GM18907 (cell line): Measurements from ENCODE around the gene ZNF891.
A peak's percentile ranks its signal among the peaks of the same experiment; 100 is the strongest.

ENCODE experiments used
- ATAC-seq: cut with Tn5 transposase; IDR thresholded peaks from one replicate; pipeline ENCODE4 v1.9.1; 2021; ENCODE audit warnings: mild to moderate bottlenecking, moderate library complexity; ENCODE audit not compliant: unreplicated experiment

The ZNF891 gene

GRCh38 chr12:133130038-133130807 lies at the start of gene ZNF891, which contains the start of gene ZNF10:
Gene ZNF891, minus strand, starts transcription at chr12:133130274. Its CDS starts 8,356 bp downstream, at chr12:133121918.
Gene ZNF10, plus strand, starts transcription at chr12:133130627. Its CDS starts 13,866 bp downstream, at chr12:133144493.
- ATAC-seq: peak; percentile 96

- no peak for ATAC-seq
These were observed 44.8 kb upstream of the ZNF891 start for GRCh38 chr12:133174901-133175300.

GRCh38 chr12:133172491-133172890 lies 42.4 kb upstream of the ZNF891 start:
- no peak for ATAC-seq

GRCh38 chr12:133165776-133166175 lies 35.7 kb upstream of the ZNF891 start:
- ATAC-seq: no peak

- ATAC-seq: no peak
These were observed 26.1 kb upstream of the ZNF891 start for GRCh38 chr12:133156125-133156690.

GRCh38 chr12:133145981-133146380 lies 15.9 kb upstream of the ZNF891 start:
- no peak for ATAC-seq

- no peak for ATAC-seq
These were observed 5.7 kb upstream of the ZNF891 start for GRCh38 chr12:133135747-133136146.

- ATAC-seq: no peak
These were observed 694 bp upstream of the ZNF891 start for GRCh38 chr12:133130808-133131128.

- ATAC-seq: no peak
These were observed 571 bp downstream of the ZNF891 start for GRCh38 chr12:133129368-133130037.

GRCh38 chr12:133124674-133125073 lies 5.4 kb downstream of the ZNF891 start:
- ATAC-seq: no peak

- ATAC-seq: no peak
These were observed 9.5 kb downstream of the ZNF891 start for GRCh38 chr12:133120385-133121191.

- ATAC-seq: no peak
These were observed 21.9 kb downstream of the ZNF891 start for GRCh38 chr12:133108150-133108549.

- no peak for ATAC-seq
These were observed 23.0 kb downstream of the ZNF891 start for GRCh38 chr12:133107121-133107520.

GRCh38 chr12:133106253-133106652 lies 23.8 kb downstream of the ZNF891 start:
- no peak for ATAC-seq

GRCh38 chr12:133105620-133106019 lies 24.5 kb downstream of the ZNF891 start:
- ATAC-seq: no peak

- no peak for ATAC-seq
These were observed 46.7 kb downstream of the ZNF891 start for GRCh38 chr12:133083345-133083744.

- ATAC-seq: no peak
These were observed 48.8 kb downstream of the ZNF891 start for GRCh38 chr12:133081159-133081780.

GRCh38 chr12:133080368-133081158 lies 49.5 kb downstream of the ZNF891 start, which contains the start of gene ZNF140:
Gene ZNF140, plus strand, starts transcription at chr12:133080923. Its CDS starts 398 bp downstream, at chr12:133081321.
- peak; percentile 82 for ATAC-seq

GRCh38 chr12:133080026-133080367 lies 50.1 kb downstream of the ZNF891 start:
- ATAC-seq: peak; percentile 87

- ATAC-seq: no peak
These were observed 56.2 kb downstream of the ZNF891 start for GRCh38 chr12:133073836-133074235.
